Kidney tubule cell (primary cell): Measurements from ENCODE around the gene GRK5.
A peak's percentile ranks its signal among the peaks of the same experiment; 100 is the strongest.

Experiments used
- DNase-seq: peaks from one replicate; pipeline ENCODE4 v3.0.0-alpha.2; 2018; ENCODE audit warnings: low spot score

The GRK5 gene

GRCh38 chr10:119198438-119198837 is 8.9 kb upstream of the GRK5 start:
- DNase-seq: no peak

GRCh38 chr10:119199231-119199992 is 8.0 kb upstream of the GRK5 start:
- peak; percentile 82 for DNase-seq

GRCh38 chr10:119201233-119201632 is 6.1 kb upstream of the GRK5 start:
- DNase-seq: no peak

- peak; percentile 44 for DNase-seq
Measured at GRCh38 chr10:119203006-119203405, 4.4 kb upstream of the GRK5 start.

GRCh38 chr10:119205894-119206602 is 1.3 kb upstream of the GRK5 start:
- peak; percentile 65 for DNase-seq

- peak; percentile 73 for DNase-seq
Measured at GRCh38 chr10:119206603-119207365, 587 bp upstream of the GRK5 start.

GRCh38 chr10:119207713-119208552 is 562 bp downstream of the GRK5 start:
- DNase-seq: peak; percentile 49

- peak; percentile 38 for DNase-seq
Measured at GRCh38 chr10:119208553-119208940, 1.2 kb downstream of the GRK5 start.

- peak; percentile 40 for DNase-seq
Measured at GRCh38 chr10:119209035-119209735, 1.8 kb downstream of the GRK5 start.

- DNase-seq: no peak
Measured at GRCh38 chr10:119209736-119210355, 2.5 kb downstream of the GRK5 start.

- DNase-seq: no peak
Measured at GRCh38 chr10:119210633-119211032, 3.3 kb downstream of the GRK5 start.

GRCh38 chr10:119211176-119211575 is 3.8 kb downstream of the GRK5 start:
- no peak for DNase-seq

GRCh38 chr10:119211625-119212441 is 4.5 kb downstream of the GRK5 start:
- no peak for DNase-seq

- DNase-seq: no peak
Measured at GRCh38 chr10:119215371-119215770, 8.0 kb downstream of the GRK5 start.

GRCh38 chr10:119216127-119216526 is 8.8 kb downstream of the GRK5 start:
- DNase-seq: no peak

GRCh38 chr10:119217401-119217800 is 10.0 kb downstream of the GRK5 start:
- no peak for DNase-seq

- no peak for DNase-seq
Measured at GRCh38 chr10:119217991-119218490, 10.7 kb downstream of the GRK5 start.

- DNase-seq: no peak
Measured at GRCh38 chr10:119219871-119220270, 12.5 kb downstream of the GRK5 start.

- no peak for DNase-seq
Measured at GRCh38 chr10:119221201-119221600, 13.8 kb downstream of the GRK5 start.

GRCh38 chr10:119221666-119222065 is 14.3 kb downstream of the GRK5 start:
- no peak for DNase-seq
